ENCODE data around the gene LHPP.

The LHPP gene

DNA sequence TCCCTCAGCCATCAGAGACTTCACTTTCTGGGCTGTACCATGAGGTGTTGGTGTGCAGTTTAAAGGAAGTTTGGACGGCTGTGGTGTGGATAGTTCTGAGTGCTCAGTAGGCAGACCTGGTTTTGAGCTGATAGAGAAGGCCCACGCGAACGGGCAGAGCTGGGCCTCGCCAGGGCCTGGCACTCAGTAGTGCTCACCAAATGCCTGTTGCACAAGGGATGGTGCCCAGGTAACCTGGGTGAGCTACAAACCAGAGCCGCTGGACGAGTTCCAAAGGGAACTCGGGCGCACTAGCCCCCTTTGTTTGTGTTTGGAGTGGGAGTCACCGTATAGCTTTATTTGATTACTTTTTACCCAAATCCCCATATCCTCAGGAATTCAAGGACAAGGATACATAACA lies 95.5 kb downstream of the LHPP start:
- DNase-seq (ENCODE audit: low read depth): no peak
- TF ChIP-seq, protein P1, sequence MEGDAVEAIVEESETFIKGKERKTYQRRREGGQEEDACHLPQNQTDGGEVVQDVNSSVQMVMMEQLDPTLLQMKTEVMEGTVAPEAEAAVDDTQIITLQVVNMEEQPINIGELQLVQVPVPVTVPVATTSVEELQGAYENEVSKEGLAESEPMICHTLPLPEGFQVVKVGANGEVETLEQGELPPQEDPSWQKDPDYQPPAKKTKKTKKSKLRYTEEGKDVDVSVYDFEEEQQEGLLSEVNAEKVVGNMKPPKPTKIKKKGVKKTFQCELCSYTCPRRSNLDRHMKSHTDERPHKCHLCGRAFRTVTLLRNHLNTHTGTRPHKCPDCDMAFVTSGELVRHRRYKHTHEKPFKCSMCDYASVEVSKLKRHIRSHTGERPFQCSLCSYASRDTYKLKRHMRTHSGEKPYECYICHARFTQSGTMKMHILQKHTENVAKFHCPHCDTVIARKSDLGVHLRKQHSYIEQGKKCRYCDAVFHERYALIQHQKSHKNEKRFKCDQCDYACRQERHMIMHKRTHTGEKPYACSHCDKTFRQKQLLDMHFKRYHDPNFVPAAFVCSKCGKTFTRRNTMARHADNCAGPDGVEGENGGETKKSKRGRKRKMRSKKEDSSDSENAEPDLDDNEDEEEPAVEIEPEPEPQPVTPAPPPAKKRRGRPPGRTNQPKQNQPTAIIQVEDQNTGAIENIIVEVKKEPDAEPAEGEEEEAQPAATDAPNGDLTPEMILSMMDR (IDR thresholded peaks at IDR 0.05; ENCODE audit: insufficient read depth, low read depth, low read length, missing control alignments): no peak
- no peak overlapping the region for H3K4me3 ChIP-seq (ENCODE audit: low read length)

DNA sequence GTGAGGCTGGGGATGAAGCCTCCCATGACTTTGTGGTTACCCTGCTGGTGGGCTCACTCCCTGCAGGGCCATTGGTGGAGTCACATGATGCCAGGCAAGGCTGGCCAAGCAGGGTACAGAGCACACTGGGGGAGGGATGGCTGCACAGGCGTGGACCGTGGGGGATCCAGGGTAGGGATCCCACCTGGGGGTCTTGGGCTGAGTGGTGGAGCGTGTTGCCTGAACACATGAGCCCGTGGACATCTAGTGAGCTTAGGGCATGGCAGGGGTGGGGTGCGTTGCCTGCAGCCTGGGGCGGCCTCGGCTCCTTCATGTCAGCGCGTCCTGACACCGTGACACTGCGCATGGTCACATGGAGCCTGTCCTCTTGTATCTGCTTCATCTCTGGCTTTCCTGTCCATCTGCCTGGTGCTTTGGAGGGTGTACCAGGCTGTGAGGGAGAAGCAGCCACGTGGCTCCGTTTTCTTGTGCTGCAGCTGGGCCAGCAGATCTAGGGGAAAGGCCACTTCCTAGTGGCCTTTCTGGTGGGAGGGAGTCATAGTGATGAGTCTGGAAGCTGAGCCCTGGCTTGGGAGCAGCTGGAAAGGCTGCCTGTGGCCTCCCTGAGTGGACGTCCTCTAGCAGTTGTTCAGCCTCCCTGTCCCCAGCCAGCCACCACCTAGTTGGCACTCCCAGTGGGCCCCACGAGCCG lies 96.2 kb downstream of the LHPP start:
- no peak for DNase-seq (ENCODE audit: low read depth)
- TF ChIP-seq, protein P1 (IDR thresholded peaks at IDR 0.05; ENCODE audit: insufficient read depth, low read depth, low read length, missing control alignments): no peak
- no peak overlapping the region for H3K4me3 ChIP-seq (ENCODE audit: low read length)

DNA sequence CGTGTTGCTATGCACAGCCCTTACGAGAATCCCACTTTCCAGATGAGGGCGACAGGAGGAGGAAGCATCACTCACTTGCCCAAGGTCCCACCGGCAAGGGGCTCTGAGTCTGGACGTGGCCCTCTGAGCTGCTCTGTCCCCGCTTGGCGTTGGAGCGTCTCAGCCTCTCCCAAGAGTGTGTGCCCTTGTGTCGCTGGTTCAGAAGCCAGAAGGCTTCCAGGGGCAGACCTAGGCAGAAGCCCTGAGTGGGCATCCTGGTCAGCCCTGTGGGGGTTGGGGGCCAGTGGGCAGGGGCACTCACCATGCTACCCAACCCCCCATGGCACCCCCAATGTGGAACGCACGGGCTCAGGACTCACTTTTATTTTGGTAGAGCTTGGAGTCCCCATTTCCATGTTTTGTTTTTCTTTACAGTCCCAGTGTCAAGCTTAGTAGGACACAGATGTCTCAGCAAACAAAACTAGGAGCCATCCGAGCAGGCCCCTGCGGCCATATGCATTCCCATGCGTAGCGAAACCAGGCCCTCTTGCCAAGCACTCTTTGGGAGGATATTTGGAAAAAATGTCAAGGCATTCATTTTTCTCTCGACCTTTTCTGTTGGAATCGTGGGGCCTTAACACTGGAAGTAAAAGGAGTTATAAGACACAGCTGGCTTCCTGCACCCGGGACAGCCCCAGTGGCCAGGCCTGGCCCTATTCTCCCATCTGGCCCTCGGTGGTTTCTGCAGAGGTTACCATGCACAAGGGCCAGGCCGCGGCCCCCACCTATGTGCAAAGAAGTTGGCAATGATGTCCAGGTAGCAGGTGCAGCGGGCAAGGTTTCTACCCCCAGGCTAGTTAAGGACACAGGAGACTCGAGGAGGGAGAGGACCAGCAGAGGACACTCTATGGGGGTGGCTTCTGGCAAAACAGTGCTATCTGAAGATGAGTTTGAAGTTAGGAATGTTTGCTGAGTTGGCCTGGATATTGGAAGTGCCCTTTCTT lies 97.0 kb downstream of the LHPP start:
- TF ChIP-seq, protein P1 (IDR thresholded peaks at IDR 0.05; ENCODE audit: insufficient read depth, low read depth, low read length, missing control alignments): no peak
- no peak for DNase-seq (ENCODE audit: low read depth)
- no peak overlapping the region for H3K4me3 ChIP-seq (ENCODE audit: low read length)

DNA sequence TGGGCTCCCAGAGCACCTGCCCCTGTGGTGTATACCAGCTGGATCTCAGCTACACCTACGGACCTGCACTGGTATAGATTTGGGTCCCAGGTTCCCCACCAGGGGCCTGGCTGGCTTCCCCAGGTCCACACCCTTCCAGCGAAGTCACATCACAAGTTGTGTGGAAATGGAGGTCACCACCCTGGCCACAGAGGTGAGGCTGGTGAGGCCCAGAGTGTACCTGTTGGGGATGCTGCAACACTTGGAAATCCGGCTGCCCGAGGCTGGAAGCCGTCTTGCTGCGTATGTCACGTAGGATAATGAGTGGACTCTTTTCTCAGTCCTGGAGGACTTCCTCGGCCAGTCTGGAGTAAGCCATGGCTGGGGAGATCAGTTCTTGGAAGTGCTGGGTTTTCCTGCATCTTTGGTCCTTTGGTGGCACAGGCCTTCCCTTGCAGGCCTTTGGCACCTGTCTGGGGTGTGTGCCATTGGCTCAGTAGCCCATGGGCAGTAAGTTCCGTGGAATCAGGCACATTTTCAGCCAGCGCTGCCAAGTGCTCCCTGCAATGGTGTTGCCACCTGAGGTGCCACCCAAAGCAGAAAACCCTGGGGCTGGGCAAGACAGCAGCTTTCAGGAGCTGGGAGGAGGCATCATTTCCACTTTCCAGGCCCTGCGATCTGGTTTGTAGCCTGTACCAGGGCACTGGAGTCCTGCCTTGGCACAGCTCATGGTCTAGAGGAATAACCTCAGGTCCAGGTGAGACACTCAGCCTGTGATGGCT lies 97.9 kb downstream of the LHPP start:
- H3K4me3 ChIP-seq (ENCODE audit: low read length): no peak overlapping the region
- no peak for DNase-seq (ENCODE audit: low read depth)
- TF ChIP-seq, protein P1 (IDR thresholded peaks at IDR 0.05; ENCODE audit: insufficient read depth, low read depth, low read length, missing control alignments): no peak

DNA sequence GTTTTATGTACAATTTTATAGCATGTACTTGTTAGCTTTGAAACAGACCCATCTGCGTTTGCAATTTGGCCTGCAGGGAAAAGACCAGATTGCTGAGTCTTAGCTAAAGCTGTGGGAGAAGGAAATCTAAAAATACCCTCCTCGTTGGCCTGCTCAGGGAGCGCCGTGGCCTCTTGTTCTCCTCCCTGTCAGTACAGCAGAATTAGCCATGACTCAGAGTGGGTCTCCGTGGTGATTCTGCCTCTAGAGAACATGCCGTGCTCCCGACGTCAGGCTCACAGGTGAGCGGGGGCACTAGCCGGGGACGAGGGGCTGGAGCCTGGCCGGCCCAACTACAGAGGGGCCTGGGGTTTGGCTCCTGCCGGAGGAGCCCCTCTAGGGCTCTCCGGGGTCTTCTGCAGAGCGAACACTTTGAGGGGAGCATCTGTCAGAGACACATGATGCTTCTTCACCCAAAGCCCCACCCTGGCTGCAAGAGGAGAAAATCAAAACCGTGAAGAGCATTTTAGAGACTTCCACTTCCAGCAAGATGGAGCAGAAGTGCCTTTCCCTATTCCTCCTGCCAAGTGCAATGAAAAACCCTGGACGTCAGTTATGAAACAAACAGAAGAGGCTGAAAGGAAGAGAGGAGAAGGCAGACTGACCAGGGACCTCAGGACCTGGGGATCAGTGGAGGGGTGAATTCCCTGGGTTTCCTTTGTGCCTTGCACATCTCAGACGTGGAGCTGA lies 98.9 kb downstream of the LHPP start:
- peak; percentile 28 for DNase-seq (ENCODE audit: low read depth)
- no peak overlapping the region for H3K4me3 ChIP-seq (ENCODE audit: low read length)
- TF ChIP-seq, protein P1 (IDR thresholded peaks at IDR 0.05; ENCODE audit: insufficient read depth, low read depth, low read length, missing control alignments): no peak

DNA sequence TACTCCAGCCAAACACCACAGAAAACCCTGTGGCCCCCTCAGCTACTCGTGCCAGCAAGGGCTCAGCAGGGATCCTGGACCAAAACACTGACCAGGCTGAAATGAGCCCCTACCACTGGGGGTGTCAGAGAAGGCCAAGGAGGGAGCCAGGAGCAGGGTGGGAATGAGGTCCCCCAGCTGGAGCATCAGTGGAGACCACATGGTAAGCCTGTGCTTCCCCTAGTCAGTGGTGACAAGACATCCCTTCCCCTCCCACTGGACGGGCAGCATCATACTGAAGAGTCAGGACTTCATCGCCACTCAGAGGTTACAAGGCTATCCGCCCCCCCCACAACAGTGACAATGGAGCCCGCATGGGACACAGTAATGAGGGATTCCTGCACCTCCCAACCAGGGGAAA lies 99.6 kb downstream of the LHPP start:
- no peak for DNase-seq (ENCODE audit: low read depth)
- TF ChIP-seq, protein P1 (IDR thresholded peaks at IDR 0.05; ENCODE audit: insufficient read depth, low read depth, low read length, missing control alignments): no peak
- H3K4me3 ChIP-seq (ENCODE audit: low read length): no peak overlapping the region
